GM18861 (cell line): ENCODE results near the gene RAET1G.
"Not testable (repeated sequence)": the region's sequence is repeated elsewhere in the genome, so short reads cannot be mapped to it uniquely, and the experiment has no call there.

Source experiments
- ATAC-seq: cut with Tn5 transposase; IDR thresholded peaks from one replicate; pipeline ENCODE4 v1.9.1; 2021; ENCODE audit not compliant: unreplicated experiment

The RAET1G gene

GRCh38 chr6:149954328-149954983 is 31.5 kb upstream of the RAET1G start:
- ATAC-seq = not testable (repeated sequence)

- not testable (repeated sequence) for ATAC-seq
These were observed 31.0 kb upstream of the RAET1G start for GRCh38 chr6:149953934-149954327.

- ATAC-seq = not testable (repeated sequence)
These were observed 30.5 kb upstream of the RAET1G start for GRCh38 chr6:149953390-149953789.

GRCh38 chr6:149951626-149952025 is 28.7 kb upstream of the RAET1G start:
- ATAC-seq = no peak

GRCh38 chr6:149951096-149951495 is 28.2 kb upstream of the RAET1G start:
- ATAC-seq = no peak

- ATAC-seq = no peak
These were observed 27.5 kb upstream of the RAET1G start for GRCh38 chr6:149950423-149950822.

GRCh38 chr6:149948616-149949015 is 25.7 kb upstream of the RAET1G start:
- ATAC-seq = no peak

- ATAC-seq = no peak
These were observed 25.1 kb upstream of the RAET1G start for GRCh38 chr6:149948011-149948410.

GRCh38 chr6:149947533-149947932 is 24.6 kb upstream of the RAET1G start:
- ATAC-seq = not testable (repeated sequence)

- not testable (repeated sequence) for ATAC-seq
These were observed 23.7 kb upstream of the RAET1G start for GRCh38 chr6:149946631-149947030.

GRCh38 chr6:149945276-149945675 is 22.4 kb upstream of the RAET1G start:
- ATAC-seq = not testable (repeated sequence)

GRCh38 chr6:149943321-149943720 is 20.4 kb upstream of the RAET1G start:
- ATAC-seq = not testable (repeated sequence)

GRCh38 chr6:149942461-149942829 is 19.5 kb upstream of the RAET1G start:
- ATAC-seq = no peak

GRCh38 chr6:149941583-149942460 is 18.9 kb upstream of the RAET1G start, which contains the start of gene ULBP2:
Gene ULBP2, plus strand, starts transcription at chr6:149942014. Its CDS starts 59 bp downstream, at chr6:149942073.
- ATAC-seq = no peak

- no peak for ATAC-seq
These were observed 17.7 kb upstream of the RAET1G start for GRCh38 chr6:149940672-149940982.

GRCh38 chr6:149939909-149940671 is 17.2 kb upstream of the RAET1G start:
- no peak for ATAC-seq

- no peak for ATAC-seq
These were observed 16.4 kb upstream of the RAET1G start for GRCh38 chr6:149939356-149939648.

GRCh38 chr6:149938571-149939355 is 15.8 kb upstream of the RAET1G start:
- ATAC-seq = peak; percentile 71

GRCh38 chr6:149938013-149938570 is 15.2 kb upstream of the RAET1G start:
- ATAC-seq = not testable (repeated sequence)

- no peak for ATAC-seq
These were observed 13.8 kb upstream of the RAET1G start for GRCh38 chr6:149936743-149937142.

- no peak for ATAC-seq
These were observed 12.7 kb upstream of the RAET1G start for GRCh38 chr6:149935668-149936067.
